H1 (cell line): ENCODE data around the gene DMRT1. TPM values are rescaled to one million over a fixed set of nuclear protein-coding genes. Genes with fewer than 3 reads are reported as not detected.

ENCODE experiments used
- CTCF ChIA-PET: fragments of 300-600 bp; sonication (Branson Sonifier 250); formaldehyde crosslinking; loops from one replicate; lab custom pipeline; 2021; ENCODE audit not compliant: partially characterized antibody; lab: Charles Lee
- POLR2A ChIA-PET: fragments of 300-600 bp; sonication (Branson Sonifier 250); formaldehyde crosslinking; loops from one replicate; lab custom pipeline; 2021; ENCODE audit warnings: inconsistent platforms; ENCODE audit not compliant: partially characterized antibody; lab: Charles Lee
- DNase-seq, 2 experiments: peaks; one replicate each; pipeline versions ENCODE4 v3.0.0 to v3.0.0-alpha.2; 2010 to 2022; ENCODE audit warnings: low spot score in 2 of 2, low read depth in 1 of 2, mixed read lengths in 1 of 2
- FAIRE-seq: peaks from 2 replicates; lab custom pipeline; 2011; peaks lifted over from hg19 to GRCh38; lab: Jason Lieb, UNC
- H2AFZ ChIP-seq: 2 replicates; pipeline ENCODE4 v1.8.1; 2012; ENCODE audit warnings: low read length, inconsistent platforms
- H2AK5ac ChIP-seq: 2 replicates; pipeline ENCODE4 v1.6.1; 2013; ENCODE audit warnings: low read depth, low read length
- H2BK120ac ChIP-seq: replicated peaks from 2 replicates; pipeline ENCODE3; 2013; ENCODE audit warnings: low read depth, low read length, inconsistent platforms
- H2BK12ac ChIP-seq: 2 replicates; pipeline ENCODE4 v1.6.1; 2013; ENCODE audit warnings: low read depth, low read length
- H2BK15ac ChIP-seq: 2 replicates; pipeline ENCODE4 v1.6.1; 2013; ENCODE audit warnings: low read length
- H2BK20ac ChIP-seq: 2 replicates; pipeline ENCODE4 v1.6.1; 2013; ENCODE audit warnings: low read length
- H2BK5ac ChIP-seq: 2 replicates; pipeline ENCODE4 v1.6.1; 2013; ENCODE audit warnings: low read depth, low read length
- H3K14ac ChIP-seq: 2 replicates; pipeline ENCODE4 v1.6.1; 2013; ENCODE audit warnings: inconsistent platforms; ENCODE audit not compliant: insufficient read length
- H3K18ac ChIP-seq: 2 replicates; pipeline ENCODE4 v1.6.1; 2013; ENCODE audit warnings: low read length; ENCODE audit errors: extremely low read depth
- H3K23ac ChIP-seq: 2 replicates; pipeline ENCODE4 v1.6.1; 2013; ENCODE audit warnings: inconsistent platforms; ENCODE audit not compliant: insufficient read length
- H3K23me2 ChIP-seq: 2 replicates; pipeline ENCODE4 v1.6.1; 2013; ENCODE audit warnings: low read depth, low read length
- H3K27ac ChIP-seq: 2 replicates; pipeline ENCODE4 v1.6.1; 2011; ENCODE audit warnings: low read depth, low read length, inconsistent platforms
- H3K27me3 ChIP-seq, 4 experiments: replicated peaks in 1 of 4; 1 replicate in 1 of 4; 2 replicates in 3 of 4; pipeline versions ENCODE4 v1.6.1 to v1.8.1; 2011 to 2013; ENCODE audit warnings: low read length in 3 of 4, mild to moderate bottlenecking in 3 of 4, inconsistent platforms in 2 of 4, mixed read lengths in 2 of 4, moderate library complexity in 1 of 4; ENCODE audit not compliant: control insufficient read depth in 3 of 4, insufficient read depth in 3 of 4; ENCODE audit errors: extremely low read depth in 1 of 4
- H3K36me3 ChIP-seq, 4 experiments: 2 replicates each; pipeline versions ENCODE4 v1.6.1 to v1.8.1; 2011 to 2013; ENCODE audit warnings: mild to moderate bottlenecking in 4 of 4, low read length in 3 of 4, moderate library complexity in 2 of 4, control low read depth in 1 of 4, inconsistent platforms in 1 of 4; ENCODE audit not compliant: insufficient read depth in 4 of 4, control insufficient read depth in 2 of 4
- H3K4ac ChIP-seq: replicated peaks from 2 replicates; pipeline ENCODE3; 2013; ENCODE audit warnings: low read length, low read depth, mixed read lengths, inconsistent platforms; ENCODE audit not compliant: insufficient read length
- H3K4me1 ChIP-seq, 4 experiments: replicated peaks in 1 of 4; 1 replicate in 1 of 4; 2 replicates in 3 of 4; pipeline versions ENCODE4 v1.6.1 to v1.8.1; 2011 to 2013; ENCODE audit warnings: low read length in 3 of 4, inconsistent platforms in 2 of 4, mixed read lengths in 1 of 4; ENCODE audit not compliant: insufficient read depth in 4 of 4, control insufficient read depth in 3 of 4
- H3K4me2 ChIP-seq, 2 experiments: 2 replicates each; pipeline versions ENCODE4 v1.6.1 to v1.8.1; 2011 to 2013; ENCODE audit warnings: low read depth in 2 of 2, low read length in 2 of 2, control low read depth in 1 of 2, inconsistent platforms in 1 of 2, mild to moderate bottlenecking in 1 of 2; ENCODE audit not compliant: insufficient read depth in 1 of 2
- H3K4me3 ChIP-seq, 4 experiments: fragments of 200-600, 300-600 bp in 1 of 4; sonication (generic), shearing (Covaris generic), sonication (Bioruptor Twin) in 1 of 4; 2 replicates each; pipeline versions ENCODE4 v1.5.1 to v1.8.1; 2011 to 2016; ENCODE audit warnings: low read length in 4 of 4, low read depth in 3 of 4, control low read depth in 2 of 4, inconsistent platforms in 2 of 4, mild to moderate bottlenecking in 2 of 4, mixed read lengths in 1 of 4, moderate library complexity in 1 of 4; ENCODE audit not compliant: insufficient read depth in 2 of 4; ENCODE audit errors: extremely low read depth in 1 of 4
- H3K56ac ChIP-seq: replicated peaks from 2 replicates; pipeline ENCODE3; 2013; ENCODE audit warnings: low read depth, mild to moderate bottlenecking, mixed read lengths, low read length, inconsistent platforms; ENCODE audit not compliant: insufficient read length
- H3K79me1 ChIP-seq: 2 replicates; pipeline ENCODE4 v1.6.1; 2013; ENCODE audit warnings: low read depth, low read length, control low read depth
- H3K79me2 ChIP-seq, 2 experiments: 2 replicates each; pipeline versions ENCODE4 v1.6.1 to v1.8.1; 2012 to 2013; ENCODE audit warnings: low read length in 2 of 2, mild to moderate bottlenecking in 2 of 2, inconsistent platforms in 1 of 2; ENCODE audit not compliant: insufficient read depth in 2 of 2, control insufficient read depth in 1 of 2
- H3K9ac ChIP-seq, 4 experiments: replicated peaks in 1 of 4; 1 replicate in 1 of 4; 2 replicates in 3 of 4; pipeline versions ENCODE4 v1.6.1 to v1.8.1; 2011 to 2013; ENCODE audit warnings: low read depth in 3 of 4, low read length in 3 of 4, control low read depth in 2 of 4, mild to moderate bottlenecking in 2 of 4, moderate library complexity in 2 of 4, inconsistent platforms in 1 of 4; ENCODE audit errors: extremely low read depth in 1 of 4
- H3K9me3 ChIP-seq, 2 experiments: 2 replicates each; pipeline versions ENCODE4 v1.6.1 to v1.8.1; 2012 to 2013; ENCODE audit warnings: mild to moderate bottlenecking in 2 of 2, moderate library complexity in 2 of 2, control low read depth in 1 of 2, inconsistent platforms in 1 of 2, low read depth in 1 of 2, low read length in 1 of 2, mixed read lengths in 1 of 2; ENCODE audit not compliant: insufficient read depth in 2 of 2
- H4K20me1 ChIP-seq, 2 experiments: replicated peaks in 1 of 2; 2 replicates each; pipeline versions ENCODE3 to v1.8.1; 2011 to 2013; ENCODE audit warnings: inconsistent platforms in 2 of 2, low read length in 2 of 2, mild to moderate bottlenecking in 1 of 2; ENCODE audit not compliant: insufficient read depth in 2 of 2, control insufficient read depth in 1 of 2
- H4K5ac ChIP-seq: 2 replicates; pipeline ENCODE4 v1.6.1; 2013; ENCODE audit warnings: low read length, low read depth, mixed read lengths, inconsistent platforms; ENCODE audit not compliant: insufficient read length
- H4K8ac ChIP-seq: 2 replicates; pipeline ENCODE4 v1.8.0; 2013; ENCODE audit warnings: mild to moderate bottlenecking, moderate library complexity, low read length, inconsistent platforms; ENCODE audit not compliant: insufficient read depth; ENCODE audit errors: extremely low read depth
- H4K91ac ChIP-seq: replicated peaks from 2 replicates; pipeline ENCODE3; 2013; ENCODE audit warnings: low read length, mixed read lengths, inconsistent platforms; ENCODE audit not compliant: insufficient read length
- BACH1 ChIP-seq: IDR thresholded peaks from 2 replicates; pipeline ENCODE4 v1.6.1; 2012; ENCODE audit warnings: low read length, improper control_type of control experiment
- BCL11A ChIP-seq, 2 experiments: IDR thresholded peaks; one replicate each; pipeline ENCODE4 v1.6.1; 2011; ENCODE audit warnings: low read depth in 2 of 2, low read length in 2 of 2, mild to moderate bottlenecking in 2 of 2
- CREB1 ChIP-seq: IDR thresholded peaks from 2 replicates; pipeline ENCODE4 v1.6.1; 2012; ENCODE audit warnings: inconsistent platforms
- CTBP2 ChIP-seq: IDR thresholded peaks from 2 replicates; pipeline ENCODE4 v1.7.0; 2011; ENCODE audit warnings: borderline replicate concordance, mild to moderate bottlenecking, moderate library complexity, mixed read lengths, low read length; ENCODE audit not compliant: insufficient read depth, insufficient read length
- HDAC6 ChIP-seq: IDR thresholded peaks from one replicate; pipeline ENCODE4 v1.7.1; 2012; ENCODE audit warnings: low read depth, mild to moderate bottlenecking, inconsistent platforms, low read length, moderate library complexity
- RBBP5 ChIP-seq: IDR thresholded peaks from 2 replicates; pipeline ENCODE4 v1.7.1; 2012; ENCODE audit warnings: low read depth, mild to moderate bottlenecking, inconsistent platforms, low read length, moderate library complexity, borderline replicate concordance
- SAP30 ChIP-seq: fragments of 300-600 bp; sonication (generic); IDR thresholded peaks from 2 replicates; pipeline ENCODE4 v1.7.1; 2012; ENCODE audit warnings: low read length, moderate library complexity, mild to moderate bottlenecking, inconsistent platforms; ENCODE audit not compliant: insufficient read depth, insufficient replicate concordance
- SIN3A ChIP-seq, 2 experiments: IDR thresholded peaks in 1 of 2; conservative IDR thresholded peaks in 1 of 2; 2 replicates each; pipeline ENCODE4 v1.6.1; 2011 to 2012; ENCODE audit warnings: low read length in 2 of 2, improper control_type of control experiment in 1 of 2, low read depth in 1 of 2, mild to moderate bottlenecking in 1 of 2
- SIRT6 ChIP-seq: IDR thresholded peaks from one replicate; pipeline ENCODE4 v1.7.1; 2012; ENCODE audit warnings: low read length, inconsistent platforms
- SP2 ChIP-seq: IDR thresholded peaks from 2 replicates; pipeline ENCODE4 v1.6.1; 2012; ENCODE audit warnings: mild to moderate bottlenecking, low read length, inconsistent platforms
- SUZ12 ChIP-seq: fragments of 200-600 bp; sonication (generic); IDR thresholded peaks from 2 replicates; pipeline ENCODE4 v1.6.1; 2012; ENCODE audit warnings: mild to moderate bottlenecking, inconsistent platforms, low read length, moderate library complexity, mixed read lengths
- TEAD4 ChIP-seq: IDR thresholded peaks from 2 replicates; pipeline ENCODE4 v1.6.1; 2012; ENCODE audit warnings: low read depth, low read length, inconsistent platforms, mixed read lengths
- WGBS, 2 experiments: shearing (Covaris generic) in 1 of 2; methylation state at CpG; one replicate each; pipeline versions ENCODE4 v1.1.6 to v1.1.7; 2013 to 2015; ENCODE audit warnings: low lambda C conversion rate in 2 of 2, mixed read lengths in 2 of 2, inconsistent platforms in 1 of 2, low coverage in 1 of 2, missing lambda C conversion rate in 1 of 2; ENCODE audit not compliant: insufficient replicate concordance in 2 of 2, insufficient coverage in 1 of 2, insufficient read length in 1 of 2; ENCODE audit errors: extremely low coverage in 1 of 2, missing lambda C conversion rate in 1 of 2; 5-methylcytosine and 5-hydroxymethylcytosine counted together
- polyA plus RNA-seq, 7 experiments: library from polyadenylated mRNA; depleted of rRNA in 3 of 7; stranded (reverse) in 5 of 7; unstranded in 2 of 7; fragments of >200 nt in 5 of 7; fragments of 200-250 nt in 2 of 7; gene quantifications; 1 replicate in 5 of 7; 2 replicates in 1 of 7; 4 replicates in 1 of 7; pipeline versions ENCODE4 v1.2.1 to v1.2.3, GENCODE V29; 2011 to 2013; ENCODE audit warnings: missing spikeins in 2 of 7, mixed read lengths in 2 of 7
- total RNA-seq: library from RNA; stranded (reverse); fragmentation: NEBNext Ultra II Directional; extraction: Animal tissue kit (Norgen Biotek cat#: 25700); gene quantifications from 2 replicates; pipeline ENCODE4 v1.2.1, GENCODE V29; 2021
- TF ChIP-seq, protein P1 (sequence below): IDR thresholded peaks from 2 replicates; pipeline ENCODE4 v1.6.1; 2012; ENCODE audit warnings: low read length, inconsistent platforms

DMRT1 gene
- total and polyA plus RNA-seq, 2 of the 8 experiments (the other 6 are each of a cell fraction or from before 2014, with no cell fraction given): 0.15 TPM; not detected in 1

DNA sequence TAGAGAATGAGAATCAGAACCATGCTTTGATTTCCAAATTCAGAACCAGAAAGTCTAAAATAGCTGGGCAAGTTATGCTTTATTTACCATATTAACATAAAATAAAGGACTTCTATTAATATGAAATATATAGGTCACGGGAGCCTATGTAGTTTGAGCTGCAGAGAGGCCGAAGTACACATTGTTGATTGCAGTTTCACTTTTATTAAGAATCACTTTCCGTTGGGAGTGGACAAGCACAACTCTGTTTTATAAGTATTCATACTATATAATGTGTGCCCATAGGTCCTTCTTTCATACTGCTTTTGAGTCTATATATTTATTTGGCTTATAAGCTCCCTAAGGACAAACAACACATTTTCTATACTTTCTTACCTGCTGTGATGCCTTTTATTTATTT, 76.2 kb downstream of the DMRT1 start:
- Histone ChIP-seq H3K56ac (no peak overlapping the region), H3K27me3 (no peaks in the 10 kb centered on the region), H3K9me3 (no peaks in the 10 kb centered on the region), H3K4me1 (peaks cover 0 to 2% (median 0%) of the 10 kb centered on the region in 4 experiments; a peak in 1 of 7 replicates), H3K23me2 (no peaks in the 10 kb centered on the region), H2BK5ac (no peak overlapping the region), H4K8ac (no peak overlapping the region), H2BK20ac (no peak overlapping the region), H2BK12ac (no peak overlapping the region), H4K91ac (no peak overlapping the region), H2AK5ac (no peak overlapping the region), H3K23ac (no peak overlapping the region), H3K36me3 (no peaks in the 10 kb centered on the region), H3K9ac (no peak overlapping the region), H3K14ac (no peak overlapping the region), H3K4me3 (no peak overlapping the region), H3K4ac (no peak overlapping the region), H2AFZ (no peak overlapping the region), H3K79me2 (no peaks in the 10 kb centered on the region), H3K79me1 (no peaks in the 10 kb centered on the region), H2BK120ac (no peak overlapping the region), H4K5ac (no peak overlapping the region), H2BK15ac (no peak overlapping the region), H4K20me1 (no peaks in the 10 kb centered on the region), H3K4me2 (no peak overlapping the region), H3K18ac (no peak overlapping the region), H3K27ac (no peak overlapping the region)
- WGBS, 2 experiments: 89% methylated on average over 3 of the region's 3 CpGs; no CpG with 5 or more reads in 1 of the 2 experiments
- no peak for FAIRE-seq
- no peak for DNase-seq
- ChIA-PET CTCF (interaction anchor here (0.7 to 3.5 kb wide), 6 partner anchors 8 to 32 kb away, joined by 3 to 29 read pairs (median 3); no protein-coding TSS in a partner anchor), POLR2A (no interaction called here)
- TF ChIP-seq CTBP2 (no peak), SIRT6 (no peak), SP2 (no peak), SUZ12 (no peak), CREB1 (no peak), BACH1 (no peak), BCL11A (IDR thresholded peaks at IDR 0.05; ENCODE audit: low read depth in 2 of 2, low read length in 2 of 2) (no peak), TEAD4 (no peak), RBBP5 (no peak), SAP30 (no peak), SIN3A (conservative IDR thresholded peaks at IDR 0.05 in 1 of 2, IDR thresholded peaks at IDR 0.05 in 1 of 2; ENCODE audit: low read depth in 1 of 2, low read length in 2 of 2) (no peak), HDAC6 (no peak)
- TF ChIP-seq, protein P1, sequence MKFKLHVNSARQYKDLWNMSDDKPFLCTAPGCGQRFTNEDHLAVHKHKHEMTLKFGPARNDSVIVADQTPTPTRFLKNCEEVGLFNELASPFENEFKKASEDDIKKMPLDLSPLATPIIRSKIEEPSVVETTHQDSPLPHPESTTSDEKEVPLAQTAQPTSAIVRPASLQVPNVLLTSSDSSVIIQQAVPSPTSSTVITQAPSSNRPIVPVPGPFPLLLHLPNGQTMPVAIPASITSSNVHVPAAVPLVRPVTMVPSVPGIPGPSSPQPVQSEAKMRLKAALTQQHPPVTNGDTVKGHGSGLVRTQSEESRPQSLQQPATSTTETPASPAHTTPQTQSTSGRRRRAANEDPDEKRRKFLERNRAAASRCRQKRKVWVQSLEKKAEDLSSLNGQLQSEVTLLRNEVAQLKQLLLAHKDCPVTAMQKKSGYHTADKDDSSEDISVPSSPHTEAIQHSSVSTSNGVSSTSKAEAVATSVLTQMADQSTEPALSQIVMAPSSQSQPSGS: no peak
